NCI-H2171 treated with DMSO at 0.1 percent for 48 hours (cell line): Measurements from ENCODE around the gene TBC1D14.
"Not testable (repeated sequence)": the region's sequence is repeated elsewhere in the genome, so short reads cannot be mapped to it uniquely, and the experiment has no call there.

Source experiments
- DNase-seq: peaks from one replicate; lab custom pipeline; 2025; lab: John Stamatoyannopoulos, UW

The TBC1D14 gene

DNA sequence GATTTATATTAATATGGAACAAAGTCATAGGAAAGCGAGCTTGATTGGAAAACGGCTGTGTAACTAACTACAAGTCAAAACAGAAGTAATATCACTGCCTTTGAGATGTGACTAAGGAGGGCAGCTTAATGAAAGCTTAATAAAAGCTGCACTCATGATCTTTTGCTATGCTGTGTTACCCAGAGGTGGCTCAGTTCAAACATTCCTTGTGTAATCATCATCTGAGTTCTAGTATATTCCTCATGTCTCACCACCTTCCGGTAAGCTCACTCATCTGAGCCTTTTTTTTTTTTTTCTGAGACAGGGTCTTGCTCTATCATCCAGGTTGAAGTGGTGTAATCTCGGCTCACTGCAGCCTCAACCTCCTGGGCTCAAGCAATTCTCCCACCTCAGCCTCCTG, 153.2 kb downstream of the TBC1D14 start:
- no peak for DNase-seq

DNA sequence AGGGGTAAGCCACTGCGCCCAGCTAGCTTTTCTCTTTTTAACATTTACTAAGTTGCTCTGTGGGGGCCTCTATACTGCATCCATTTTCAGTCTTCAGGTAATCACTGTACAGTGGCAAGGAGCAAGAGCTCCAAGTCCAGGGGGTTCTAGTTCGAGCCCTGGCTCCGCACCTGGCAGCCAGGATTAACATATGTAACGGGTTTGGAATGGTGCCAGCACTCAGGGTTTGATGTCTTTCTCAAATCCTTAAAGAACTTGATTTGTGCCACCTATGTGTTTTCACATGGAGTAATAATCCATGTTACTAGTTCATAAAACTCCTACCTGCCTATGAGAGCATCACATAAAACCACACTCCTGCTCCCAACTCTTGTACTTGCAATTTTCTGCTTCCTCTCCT, 153.7 kb downstream of the TBC1D14 start:
- DNase-seq, result no peak

DNA sequence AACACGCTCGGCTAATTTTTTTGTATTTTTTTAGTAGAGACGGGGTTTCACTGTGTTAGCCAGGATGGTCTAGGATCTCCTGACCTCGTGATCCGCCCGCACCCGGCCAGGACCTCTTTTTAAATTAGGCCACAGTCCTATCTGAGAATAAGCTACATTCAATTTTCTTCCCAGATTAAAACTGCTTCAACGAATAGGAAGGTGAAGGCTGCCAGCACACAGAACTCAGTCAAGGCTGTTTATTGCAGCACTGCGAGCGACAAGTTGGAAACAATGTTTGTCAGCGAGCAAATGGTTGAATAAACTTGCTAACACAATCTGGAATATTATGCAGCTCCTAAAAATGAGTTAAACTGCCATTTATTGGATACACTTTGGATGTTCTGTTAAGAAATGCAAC, 156.4 kb downstream of the TBC1D14 start:
- DNase-seq, result no peak

DNA sequence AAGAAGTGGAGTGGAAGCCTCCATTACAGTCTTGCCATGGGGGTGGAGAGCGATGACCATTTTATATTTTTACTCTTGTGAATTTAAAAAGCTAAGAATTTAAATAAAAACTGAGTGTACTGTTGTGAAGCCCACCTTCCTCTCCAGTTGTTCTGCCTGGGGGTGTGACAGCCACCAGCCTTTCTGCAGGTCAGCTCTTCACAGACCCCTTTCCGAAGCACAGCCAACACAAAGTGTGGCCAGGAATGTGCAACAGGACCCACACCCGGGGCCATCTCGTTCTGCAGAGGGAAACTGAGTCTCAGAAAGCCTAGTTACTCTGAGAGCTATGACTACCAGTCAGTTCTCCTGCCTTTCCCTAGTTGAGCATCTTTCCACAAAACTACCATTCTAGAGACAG, 156.9 kb downstream of the TBC1D14 start:
- no peak for DNase-seq

DNA sequence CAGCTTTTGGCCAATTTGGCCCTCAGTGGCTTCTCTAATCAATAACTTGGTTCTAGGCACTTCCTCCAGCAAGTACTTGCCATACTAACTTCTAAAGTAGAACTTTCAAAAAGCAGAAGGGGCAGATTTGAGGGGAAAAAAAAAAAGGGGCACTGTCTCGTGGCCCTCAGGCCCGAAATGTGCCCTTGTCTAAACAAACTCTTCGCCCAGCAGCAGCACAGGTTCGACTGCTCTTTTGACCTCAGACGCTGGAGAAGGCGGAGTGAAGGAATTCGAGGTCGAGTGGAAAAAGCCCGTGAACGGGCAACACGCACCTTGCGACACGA, 157.5 kb downstream of the TBC1D14 start:
- no peak for DNase-seq

DNA sequence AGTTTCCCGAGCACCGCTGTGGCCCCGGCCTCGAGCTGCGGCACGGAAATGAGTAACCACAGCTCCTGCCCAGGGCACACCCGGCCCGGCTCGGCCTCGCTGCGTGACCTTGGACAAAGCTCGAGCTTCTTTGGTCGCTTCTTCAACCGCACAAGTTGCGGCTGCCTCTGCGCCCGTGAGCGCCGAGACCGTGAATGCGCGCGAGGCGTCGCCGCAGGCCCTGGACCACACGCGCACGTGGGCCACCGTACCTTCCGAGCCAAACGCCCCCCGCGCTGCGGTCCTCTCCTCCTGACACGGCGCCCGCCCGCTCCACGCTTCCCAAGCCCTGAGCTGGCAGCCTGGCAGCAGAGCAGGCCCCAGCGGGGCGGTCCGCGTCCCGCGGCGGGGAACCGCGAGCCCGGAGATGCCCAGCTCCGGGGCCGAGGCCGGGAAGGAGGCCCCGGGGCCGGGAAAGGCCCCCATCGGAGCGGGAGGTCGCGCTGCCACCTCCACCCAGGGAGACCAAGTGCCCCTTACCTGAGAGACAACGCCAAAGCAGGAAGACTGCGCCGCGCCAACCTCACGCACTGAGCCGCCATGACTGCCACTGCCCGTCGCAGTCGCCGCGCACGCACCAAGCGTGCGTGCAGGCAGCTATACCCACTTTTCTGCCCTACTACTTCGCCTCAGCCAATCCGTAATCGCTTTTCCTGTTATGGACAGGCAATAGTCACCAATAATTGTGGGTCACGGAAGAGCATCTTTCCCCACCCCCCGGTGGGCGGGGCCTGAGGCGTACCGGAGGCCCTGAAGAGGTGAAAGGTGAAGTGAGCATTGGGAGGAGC, 158.0 kb downstream of the TBC1D14 start, which contains the start of gene GRPEL1:
GRPEL1 (minus strand) TSS at position 613 of the 827 bp plus-strand sequence; CDS start at position 581, 32 bp downstream.
- DNase-seq, result peak; percentile 95

DNA sequence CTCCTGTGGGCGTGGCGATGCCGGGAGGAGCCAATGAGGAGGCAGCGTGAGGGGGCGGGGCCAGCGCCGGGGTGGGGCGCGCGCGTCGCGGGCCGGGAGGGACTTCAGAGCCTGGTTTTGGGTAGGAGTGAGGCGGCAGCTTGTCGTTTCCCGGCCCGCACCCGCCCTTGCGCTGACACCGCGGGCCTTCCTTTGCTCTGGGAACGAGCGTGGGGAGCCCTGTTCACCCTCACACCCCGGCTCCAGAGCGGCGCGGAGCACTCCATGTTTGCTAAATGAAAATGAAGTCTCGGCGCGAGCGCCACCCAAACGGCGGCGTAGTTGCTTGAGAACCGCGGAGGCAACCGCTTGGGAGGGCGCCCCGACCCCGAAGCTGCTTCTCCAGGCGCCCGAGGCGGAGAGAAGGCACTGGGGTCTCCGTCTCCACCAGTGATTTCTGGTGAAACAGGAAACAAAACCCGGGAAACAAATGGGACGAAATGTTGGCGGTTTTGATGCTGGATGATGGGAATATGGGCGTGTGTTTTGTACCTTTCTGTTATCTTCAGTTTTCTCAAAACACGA, 158.7 kb downstream of the TBC1D14 start:
- no peak for DNase-seq

DNA sequence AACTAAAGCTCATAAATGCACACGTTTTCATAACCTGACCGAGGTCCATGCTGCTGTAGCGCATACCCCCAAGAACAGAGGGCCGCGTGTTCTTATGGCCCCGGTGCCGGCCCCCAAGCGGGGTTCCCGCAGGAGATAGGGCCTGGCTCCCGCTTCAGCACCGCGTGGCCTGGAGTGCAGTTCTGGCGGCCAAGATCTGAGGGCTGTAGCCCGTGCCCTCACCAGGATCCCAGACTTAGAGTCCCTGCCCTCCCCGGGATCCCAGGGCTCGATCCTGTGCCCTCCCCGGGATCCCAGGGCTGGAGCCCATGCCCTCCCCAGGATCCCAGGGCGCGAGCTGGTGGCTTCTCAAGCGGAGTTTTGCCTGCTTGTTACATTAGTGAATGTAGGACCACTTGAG, 159.3 kb downstream of the TBC1D14 start:
- no peak for DNase-seq

DNA sequence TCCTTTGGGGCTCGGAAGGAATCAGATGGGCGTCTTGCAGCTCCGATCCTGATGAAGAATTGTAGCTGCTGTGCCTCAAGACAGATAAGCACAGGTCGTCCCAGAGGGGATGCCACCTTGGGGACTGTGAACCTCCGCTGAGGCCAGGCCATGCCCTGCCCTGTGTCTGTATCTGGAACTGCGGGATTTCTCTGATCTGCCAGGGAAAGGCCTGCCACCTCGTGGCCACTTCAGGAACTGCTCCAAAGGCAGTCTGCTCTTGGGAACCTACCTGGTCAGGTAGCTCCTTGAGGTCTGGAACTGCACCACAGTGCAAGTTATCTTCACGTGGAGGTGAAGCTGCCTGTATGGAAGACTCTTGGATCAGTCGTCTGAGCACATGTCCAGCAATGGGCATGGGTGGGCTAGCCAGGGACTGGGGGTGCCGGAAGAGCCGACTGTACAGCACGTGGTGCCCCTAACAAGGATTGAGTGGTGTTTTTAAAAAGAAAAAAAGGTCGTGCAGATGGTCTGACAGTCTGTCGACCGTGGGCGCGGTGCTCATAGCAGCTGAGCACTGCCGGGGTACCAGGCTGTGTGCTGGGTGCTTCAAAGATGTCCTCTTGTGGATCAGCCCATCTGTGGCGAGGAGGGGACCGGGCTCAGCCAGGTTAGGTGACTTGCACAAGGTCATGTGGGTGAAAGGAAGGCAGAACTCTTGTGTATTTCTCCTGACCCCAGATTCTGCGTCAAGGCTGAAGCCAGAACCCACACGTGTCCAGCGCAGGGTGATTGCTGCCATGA, 161.3 kb downstream of the TBC1D14 start:
- DNase-seq, result peak; percentile 84

DNA sequence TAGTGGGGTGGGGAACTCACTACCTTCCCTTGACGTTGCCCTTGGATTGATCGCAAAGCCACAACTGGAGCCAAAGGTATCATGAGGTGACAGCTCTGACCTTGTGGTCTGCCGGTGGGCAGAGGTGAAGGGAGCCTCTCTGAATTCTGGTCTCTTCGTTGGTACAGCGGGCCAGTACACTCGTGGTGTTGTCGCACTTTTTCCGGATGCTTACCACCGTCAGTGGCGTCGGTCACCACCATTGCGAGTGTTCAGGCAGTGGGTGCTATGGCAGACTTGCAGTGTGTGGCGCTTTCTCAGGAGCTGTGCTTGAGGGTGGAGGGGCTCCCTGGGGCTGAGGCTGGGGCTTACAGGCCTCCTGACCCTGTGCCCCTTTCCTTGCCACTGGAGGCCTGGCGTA, 163.4 kb downstream of the TBC1D14 start:
- DNase-seq, result no peak

DNA sequence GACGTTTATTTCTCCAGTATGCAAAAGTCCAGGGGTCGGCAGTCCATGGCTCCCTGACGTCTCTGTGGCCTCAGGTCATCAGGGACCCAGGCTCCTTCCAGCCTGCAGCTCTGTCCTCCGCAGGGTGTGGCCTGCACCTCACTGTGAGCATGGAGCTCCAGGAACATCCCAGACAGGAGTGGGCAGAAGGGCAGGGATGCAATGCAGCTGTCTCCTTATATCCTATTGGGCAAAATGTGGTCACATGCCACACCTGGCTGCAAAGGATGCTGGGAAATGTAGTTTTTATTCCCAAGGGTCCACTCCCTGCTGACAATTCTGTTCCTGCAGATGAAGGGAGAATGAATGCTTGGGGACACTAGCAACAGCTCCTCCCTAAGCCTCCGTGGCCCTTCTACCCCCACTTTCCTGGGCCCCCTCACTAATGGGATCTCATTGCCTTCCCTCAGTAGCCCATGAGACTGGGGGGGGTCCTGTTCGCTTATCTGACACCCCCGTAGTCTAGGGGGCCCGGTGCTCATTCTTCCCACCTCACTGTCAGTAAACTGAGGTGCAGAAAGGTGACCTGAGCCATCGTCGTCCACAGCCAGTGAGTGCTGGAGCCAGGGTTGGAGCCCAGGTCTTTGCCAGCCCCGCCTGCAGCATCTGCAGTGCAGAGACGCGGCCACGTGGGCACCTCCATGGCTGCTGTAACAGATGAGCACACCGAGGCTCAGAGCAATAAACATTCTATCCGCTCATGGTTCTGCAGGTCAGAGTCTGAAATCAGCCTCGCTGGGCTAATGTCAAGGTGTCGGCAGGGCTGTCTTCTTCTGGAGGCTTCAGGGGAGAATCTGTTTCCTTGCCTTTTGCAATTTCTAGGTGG, 164.1 kb downstream of the TBC1D14 start:
- DNase-seq, result peak; percentile 66

DNA sequence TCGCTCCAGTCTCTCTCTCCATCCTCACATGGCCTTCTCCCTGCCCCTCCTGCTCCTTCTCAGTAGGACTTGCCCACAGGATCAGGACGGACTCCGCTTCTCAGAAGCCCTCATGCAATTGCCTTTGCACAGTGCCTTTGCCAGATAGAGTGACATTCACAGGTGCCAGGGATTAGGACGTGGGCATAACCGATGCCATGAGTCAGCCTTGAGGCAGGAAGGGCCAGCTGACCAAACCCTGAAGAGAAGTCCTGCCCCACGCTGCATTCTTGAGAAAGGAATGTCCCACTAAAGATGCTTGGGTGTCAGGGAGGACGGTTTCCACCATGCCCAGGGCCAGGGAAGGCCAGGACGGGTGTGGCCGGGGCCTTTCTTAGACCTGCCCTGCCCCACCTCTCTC, 164.8 kb downstream of the TBC1D14 start:
- DNase-seq, result no peak

DNA sequence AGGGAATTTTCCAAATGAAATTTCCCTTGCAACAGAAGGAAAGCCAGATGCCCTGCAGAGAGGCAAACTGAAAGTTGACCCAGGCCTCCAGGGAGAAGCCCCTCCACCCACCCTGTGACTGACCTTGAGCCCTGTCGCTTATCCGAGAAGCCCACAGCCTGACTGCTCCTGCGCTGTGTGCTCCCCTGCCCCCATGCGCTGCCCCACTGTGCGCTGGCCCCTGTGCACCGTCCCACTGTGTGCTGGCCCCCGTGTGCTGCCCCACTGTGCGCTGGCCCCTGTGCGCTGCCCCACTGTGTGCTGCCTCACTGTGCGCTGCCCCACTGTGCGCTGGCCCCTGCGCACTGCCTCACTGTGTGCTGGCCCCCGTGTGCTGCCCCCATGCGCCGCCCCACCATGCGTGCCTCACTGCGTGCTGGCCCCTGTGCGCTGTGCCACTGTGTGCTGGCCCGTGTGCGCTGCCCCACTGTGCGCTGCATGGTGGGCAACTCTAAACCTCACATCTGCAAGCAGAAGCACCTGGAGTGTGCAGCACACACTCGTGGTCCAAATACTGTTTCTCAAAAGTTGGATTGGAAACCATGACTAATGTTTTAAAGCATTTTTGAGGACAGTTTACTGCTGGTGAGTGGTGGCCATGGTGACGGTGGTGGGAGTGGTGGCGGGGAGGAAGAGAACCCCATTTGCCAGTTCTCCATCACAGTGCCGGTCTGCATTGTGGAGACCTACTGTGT, 166.5 kb downstream of the TBC1D14 start:
- DNase-seq, result no peak

DNA sequence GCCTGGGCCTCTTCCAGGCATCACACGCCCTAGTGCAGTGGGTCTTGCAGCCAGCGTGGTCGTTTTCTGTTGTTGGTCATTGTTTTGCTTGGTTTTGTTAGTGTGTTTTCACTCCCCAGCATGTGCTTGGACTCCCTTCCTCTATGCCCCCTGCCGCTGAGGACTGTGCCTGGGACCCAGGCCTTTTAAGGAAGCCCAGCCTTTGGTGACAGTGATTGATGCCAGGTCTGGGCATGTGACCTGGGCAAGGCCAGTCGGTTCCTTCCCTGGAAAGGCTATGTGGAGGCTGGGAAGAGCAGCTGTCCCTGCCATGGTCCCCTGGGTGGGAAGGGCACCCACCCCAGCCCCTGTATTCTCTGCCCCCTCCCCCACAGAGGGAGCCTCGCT, 167.1 kb downstream of the TBC1D14 start:
- no peak for DNase-seq

DNA sequence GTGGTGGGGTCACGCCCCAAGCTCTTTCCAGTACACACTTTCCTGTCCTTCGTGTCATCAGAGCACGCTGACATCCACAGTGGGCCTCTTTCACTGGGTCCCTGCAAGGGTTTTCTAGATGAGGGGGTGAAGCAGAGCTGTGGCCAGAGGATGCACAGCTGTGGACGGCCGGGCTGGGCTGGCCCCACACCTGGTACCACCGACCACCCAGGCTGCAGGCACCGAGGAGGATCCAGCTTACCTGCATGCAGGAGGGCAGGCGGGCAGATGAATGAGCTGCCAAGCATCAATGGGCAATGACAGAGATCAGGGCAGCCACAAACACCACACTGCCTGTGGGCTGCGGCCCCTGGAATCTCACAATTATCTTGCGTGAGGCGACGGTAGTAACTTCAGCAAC, 167.7 kb downstream of the TBC1D14 start:
- DNase-seq, result no peak

DNA sequence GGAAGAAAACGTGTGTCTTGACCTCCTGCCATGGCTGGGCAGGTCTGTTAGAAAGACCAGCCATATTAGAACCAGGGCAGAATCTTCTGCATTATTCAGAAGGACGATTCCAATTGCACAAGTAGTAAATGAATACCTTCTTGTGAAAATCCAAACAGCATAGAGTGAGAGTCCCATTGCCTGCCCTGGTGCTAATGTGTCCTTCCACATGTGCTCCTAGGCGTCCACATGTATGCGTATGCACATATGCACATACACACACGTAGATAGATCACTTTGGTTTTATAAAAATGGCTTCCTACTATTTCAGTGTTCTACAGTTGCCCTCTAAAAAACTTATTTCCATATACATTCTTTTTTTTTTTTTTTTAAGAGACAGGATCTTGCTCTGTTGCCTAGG, 168.4 kb downstream of the TBC1D14 start:
- DNase-seq, result no peak

DNA sequence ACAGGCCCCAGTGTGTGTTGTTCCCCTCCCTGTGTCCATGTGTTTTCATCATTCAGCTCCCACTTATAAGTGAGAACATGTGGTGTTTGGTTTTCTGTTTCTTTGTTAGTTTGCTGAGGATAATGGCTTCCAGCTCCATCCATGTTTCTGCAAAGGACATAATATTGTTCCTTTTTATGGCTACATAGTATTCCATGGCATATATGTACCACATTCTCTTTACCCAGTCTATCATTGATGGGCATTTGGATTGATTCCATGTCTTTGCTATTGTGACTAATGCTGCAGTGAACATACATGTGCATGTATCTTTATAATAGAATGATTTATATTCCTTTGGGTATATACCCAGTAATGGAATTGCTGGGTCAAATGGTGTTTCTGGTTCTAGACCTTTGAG, 169.9 kb downstream of the TBC1D14 start:
- not testable (repeated sequence) for DNase-seq

DNA sequence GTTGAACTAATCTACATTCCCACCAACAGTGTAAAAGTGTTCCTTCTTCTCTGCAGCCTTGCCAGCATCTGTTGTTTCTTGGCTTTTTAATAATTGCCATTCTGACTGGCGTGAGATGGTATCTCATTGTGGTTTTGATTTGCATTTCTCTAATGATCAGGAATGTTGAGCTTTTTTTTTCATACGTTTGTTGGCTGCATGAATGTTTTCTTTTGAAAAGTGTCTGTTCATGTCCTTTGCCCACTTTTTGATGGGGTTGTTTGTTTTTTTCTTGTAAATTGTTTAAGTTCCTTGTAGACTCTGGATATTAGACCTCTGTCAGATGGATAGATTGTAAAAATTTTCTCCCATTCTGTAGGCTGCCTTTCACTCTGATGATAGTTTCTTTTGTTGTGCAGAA, 170.3 kb downstream of the TBC1D14 start:
- not testable (repeated sequence) for DNase-seq
